Esophagus muscularis mucosa (tissue), 3 donors: ENCODE results near the gene COBL.

Source experiments
- POLR2AphosphoS5 ChIP-seq, 2 donors: sonication (generic); formaldehyde crosslinking; IDR thresholded peaks; one replicate each; pipeline ENCODE4 v1.6.1; 2017; ENCODE audit warnings: antibody characterized with exemption in 2 of 2
- TF ChIP-seq, protein P1 (sequence below), 3 experiments: fragments of 200-600 bp in 2 of 3; fragments of 450-650 bp in 1 of 3; sonication (generic) in 2 of 3; IDR thresholded peaks; one replicate each; pipeline ENCODE4 v1.5.1; 2017 to 2019; ENCODE audit warnings: antibody characterized with exemption in 3 of 3, mild to moderate bottlenecking in 2 of 3, moderate library complexity in 1 of 3

- TF ChIP-seq, protein P1, sequence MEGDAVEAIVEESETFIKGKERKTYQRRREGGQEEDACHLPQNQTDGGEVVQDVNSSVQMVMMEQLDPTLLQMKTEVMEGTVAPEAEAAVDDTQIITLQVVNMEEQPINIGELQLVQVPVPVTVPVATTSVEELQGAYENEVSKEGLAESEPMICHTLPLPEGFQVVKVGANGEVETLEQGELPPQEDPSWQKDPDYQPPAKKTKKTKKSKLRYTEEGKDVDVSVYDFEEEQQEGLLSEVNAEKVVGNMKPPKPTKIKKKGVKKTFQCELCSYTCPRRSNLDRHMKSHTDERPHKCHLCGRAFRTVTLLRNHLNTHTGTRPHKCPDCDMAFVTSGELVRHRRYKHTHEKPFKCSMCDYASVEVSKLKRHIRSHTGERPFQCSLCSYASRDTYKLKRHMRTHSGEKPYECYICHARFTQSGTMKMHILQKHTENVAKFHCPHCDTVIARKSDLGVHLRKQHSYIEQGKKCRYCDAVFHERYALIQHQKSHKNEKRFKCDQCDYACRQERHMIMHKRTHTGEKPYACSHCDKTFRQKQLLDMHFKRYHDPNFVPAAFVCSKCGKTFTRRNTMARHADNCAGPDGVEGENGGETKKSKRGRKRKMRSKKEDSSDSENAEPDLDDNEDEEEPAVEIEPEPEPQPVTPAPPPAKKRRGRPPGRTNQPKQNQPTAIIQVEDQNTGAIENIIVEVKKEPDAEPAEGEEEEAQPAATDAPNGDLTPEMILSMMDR (IDR thresholded peaks at IDR 0.05) = no peak
- no peak for TF ChIP-seq POLR2AphosphoS5 (IDR thresholded peaks at IDR 0.05)
These were observed 27.6 kb downstream of the COBL start for GRCh38 chr7:51288896-51289622.
